ENCODE data around the gene ACTR10. TPM values are rescaled to one million over a fixed set of nuclear protein-coding genes. Genes with fewer than 3 reads are reported as not detected.

The ACTR10 gene
- total RNA-seq, 1 donor from 2014 or later = 61.7 TPM

- no peak overlapping the region for H3K4me3 ChIP-seq
- H3K9me3 ChIP-seq = no peaks in the 10 kb centered on the region
- H3K27me3 ChIP-seq = no peaks in the 10 kb centered on the region
- no peak for DNase-seq
- no peak for TF ChIP-seq CTCF (IDR thresholded peaks at IDR 0.05)
- H3K4me1 ChIP-seq = no peaks in the 10 kb centered on the region
- intact Hi-C loops (cut with DNase I) = no loop called here
- no peak for ATAC-seq
- peaks cover 59% of the 10 kb centered on the region for H3K36me3 ChIP-seq
- no peak overlapping the region for H3K27ac ChIP-seq
Observed at GRCh38 chr14:58227096-58227819, 27.3 kb downstream of the ACTR10 start.

DNA sequence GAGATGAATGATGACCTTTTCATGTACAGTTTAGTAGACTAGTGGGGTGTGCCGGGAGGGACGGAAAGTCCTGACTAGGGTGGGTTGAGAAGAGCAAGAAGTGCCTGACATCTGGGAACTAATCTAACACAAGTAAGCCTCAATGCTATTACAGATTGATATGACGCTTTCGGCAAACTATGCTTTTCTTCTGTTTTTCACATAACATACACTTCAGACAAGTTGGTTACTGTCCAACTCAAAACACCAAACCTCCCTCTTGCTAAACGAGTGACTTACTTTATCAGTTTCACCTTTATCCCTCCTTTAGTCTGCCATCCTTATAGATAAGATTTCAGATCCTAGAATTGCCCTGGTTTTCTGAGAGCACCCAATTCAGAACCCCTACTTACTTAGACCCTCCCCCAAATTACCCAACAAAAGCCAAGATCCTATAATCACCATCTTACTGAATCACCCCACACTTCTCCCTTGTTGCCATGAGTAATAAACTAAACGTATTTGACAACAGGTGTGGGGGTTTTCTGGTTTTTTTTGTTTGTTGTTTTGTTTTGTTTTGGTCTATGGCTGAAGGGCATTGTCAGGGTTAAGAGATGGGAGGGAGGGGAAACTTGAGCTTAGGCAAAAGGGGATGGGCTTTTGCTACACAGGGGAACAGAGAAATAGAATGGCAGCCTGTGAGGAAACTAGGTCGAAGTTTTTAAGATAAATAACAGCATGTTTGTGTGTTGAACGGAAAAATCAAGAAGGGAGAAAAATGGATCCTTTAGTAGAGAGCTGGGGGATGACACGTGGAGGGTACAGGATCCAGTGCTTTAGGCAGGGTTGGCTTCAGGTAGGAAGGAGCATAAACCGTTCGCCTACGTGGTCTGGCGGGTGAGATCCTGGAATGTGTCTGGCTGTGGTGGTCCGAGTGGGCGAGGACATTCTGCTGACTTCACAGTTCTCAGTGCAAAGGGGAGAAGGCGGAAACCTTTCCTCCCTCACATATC is 38.6 kb downstream of the ACTR10 start:
- ATAC-seq (peak; percentile 50), DNase-seq (no peak)
- H3K27ac ChIP-seq = peak overlapping the region; percentile 86
- TF ChIP-seq CTCF (IDR thresholded peaks at IDR 0.05) = no peak
- H3K4me3 ChIP-seq = peak overlapping the region; percentile 59
- peaks cover 9% of the 10 kb centered on the region for H3K36me3 ChIP-seq
- H3K4me1 ChIP-seq = peaks cover 6% of the 10 kb centered on the region
- no peaks in the 10 kb centered on the region for H3K27me3 ChIP-seq
- no peaks in the 10 kb centered on the region for H3K9me3 ChIP-seq
- intact Hi-C loops (cut with DNase I) = no loop called here

- no peaks in the 10 kb centered on the region for H3K27me3 ChIP-seq
- peak overlapping the region; percentile 59 for H3K4me3 ChIP-seq
- intact Hi-C loops (cut with DNase I) = no loop called here
- peak; percentile 30 for ATAC-seq
- H3K9me3 ChIP-seq = no peaks in the 10 kb centered on the region
- DNase-seq = peak; percentile 81
- H3K27ac ChIP-seq = peak overlapping the region; percentile 86
- H3K36me3 ChIP-seq = peaks cover 7% of the 10 kb centered on the region
- TF ChIP-seq CTCF (IDR thresholded peaks at IDR 0.05) = no peak
- peaks cover 7% of the 10 kb centered on the region for H3K4me1 ChIP-seq
Observed at GRCh38 chr14:58239244-58240195, 39.6 kb downstream of the ACTR10 start.

DNA sequence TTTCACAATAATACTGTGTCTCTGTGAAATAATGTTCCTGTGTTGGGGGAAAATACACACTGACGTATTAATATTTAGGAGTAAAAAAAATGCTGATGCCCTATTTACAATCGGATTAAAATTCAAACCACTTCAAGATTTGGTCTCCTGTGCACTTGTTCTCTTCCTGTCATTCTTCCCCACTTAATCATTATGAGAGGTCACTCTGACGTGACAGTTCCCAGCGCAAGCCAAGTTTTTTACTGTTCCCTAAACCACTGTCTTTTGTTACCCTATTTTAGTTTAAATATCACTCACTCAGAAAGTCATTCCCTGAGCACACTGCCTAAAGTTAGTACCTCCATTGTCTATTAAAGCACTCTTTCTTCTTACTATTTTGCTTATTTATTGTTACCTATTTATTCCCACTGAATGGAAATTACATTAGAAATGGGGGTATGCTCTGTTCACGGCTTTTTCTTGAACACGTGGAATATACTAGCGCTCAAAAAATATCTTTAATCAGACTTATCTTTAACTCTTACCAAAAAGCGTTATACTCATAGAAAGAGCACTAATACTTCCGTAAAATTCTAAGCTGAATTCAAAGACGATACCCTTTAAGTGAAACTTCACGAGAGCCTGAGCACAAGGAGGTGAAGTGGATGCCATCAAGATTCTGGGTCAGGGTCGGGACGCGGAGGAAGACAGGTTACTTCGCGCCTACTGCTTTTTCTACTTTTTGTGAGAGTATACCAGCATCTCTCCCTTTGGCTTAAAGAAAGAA is 44.0 kb downstream of the ACTR10 start:
- peaks cover 13% of the 10 kb centered on the region for H3K36me3 ChIP-seq
- H3K4me1 ChIP-seq = peaks cover 30% of the 10 kb centered on the region
- peak; percentile 15 for ATAC-seq
- H3K9me3 ChIP-seq = no peaks in the 10 kb centered on the region
- peak overlapping the region; percentile 97 for H3K27ac ChIP-seq
- DNase-seq = no peak
- intact Hi-C loops (cut with DNase I) = no loop called here
- H3K4me3 ChIP-seq = peak overlapping the region; percentile 77
- TF ChIP-seq CTCF (IDR thresholded peaks at IDR 0.05) = no peak
- no peaks in the 10 kb centered on the region for H3K27me3 ChIP-seq
